GM18498 (cell line): ENCODE results near the gene GPR4.

ENCODE experiments used
- ATAC-seq: cut with Tn5 transposase; IDR thresholded peaks from one replicate; pipeline ENCODE4 v1.9.1; 2021; ENCODE audit warnings: mild to moderate bottlenecking, moderate library complexity; ENCODE audit not compliant: unreplicated experiment

GPR4 gene

GRCh38 chr19:45556835-45557234, 45.2 kb downstream of the GPR4 start:
- no peak for ATAC-seq

GRCh38 chr19:45554481-45554880, 47.5 kb downstream of the GPR4 start:
- no peak for ATAC-seq

- no peak for ATAC-seq
Measured at GRCh38 chr19:45553464-45553863, 48.5 kb downstream of the GPR4 start.

GRCh38 chr19:45547965-45548609, 53.9 kb downstream of the GPR4 start:
- ATAC-seq = no peak

- ATAC-seq = no peak
Measured at GRCh38 chr19:45547211-45547770, 54.7 kb downstream of the GPR4 start.

GRCh38 chr19:45542234-45542668, 59.8 kb downstream of the GPR4 start:
- ATAC-seq = no peak
